Measurements from ENCODE around the gene KIAA0930.

DNA sequence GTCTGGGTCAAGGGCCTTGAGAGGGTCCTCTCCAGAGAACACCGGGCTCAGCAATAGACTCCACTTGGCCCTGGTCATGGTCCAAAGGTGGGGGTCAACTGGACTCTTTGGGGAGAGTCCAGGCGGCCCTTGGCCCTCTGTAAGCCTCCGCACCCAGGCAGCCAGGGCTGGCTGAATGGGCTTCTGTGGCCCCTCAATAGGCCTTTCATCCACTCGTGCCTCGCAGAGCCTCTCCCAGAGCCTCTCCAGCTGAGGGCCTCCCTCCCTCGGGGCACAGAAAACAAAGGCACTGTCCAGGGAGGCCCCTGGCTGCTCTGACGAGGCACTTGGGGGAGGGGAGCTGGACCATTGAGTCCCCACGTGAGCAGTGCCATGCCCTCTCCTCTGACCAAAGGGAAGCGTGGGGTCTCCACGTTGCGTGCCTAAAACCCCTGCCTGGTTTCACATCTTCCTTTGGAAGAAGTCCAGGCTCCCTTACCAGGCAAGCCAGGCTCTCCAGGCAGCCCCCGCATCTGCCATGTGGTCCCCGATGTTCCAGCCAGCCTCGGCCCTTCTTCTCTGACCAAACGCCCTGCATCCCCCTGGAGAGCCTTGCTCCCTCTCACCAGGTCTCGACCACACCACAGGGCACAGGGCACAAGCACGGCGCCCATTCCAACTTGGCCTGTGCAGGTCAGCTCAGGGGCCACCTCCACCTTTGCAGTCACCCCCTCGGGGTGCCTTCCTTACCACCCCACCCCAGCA, 15.5 kb downstream of the KIAA0930 start:
- TF ChIP-seq POLR2A (IDR thresholded peaks at IDR 0.05) (no peak), CTCF (IDR thresholded peaks at IDR 0.05 in 8 of 11, conservative IDR thresholded peaks at IDR 0.05 in 3 of 11) (no peak)

Measured in spleen (tissue), 7 donors.